CD4-positive, alpha-beta T cell treated with Interleukin-10 for 1 hour (primary cell): ENCODE results near the gene BMP6.

Experiments used
- DNase-seq: peaks from one replicate; pipeline ENCODE4 v3.0.0-alpha.2; 2020

The BMP6 gene

GRCh38 chr6:7749478-7749877 is 23.6 kb downstream of the BMP6 start:
- no peak for DNase-seq

GRCh38 chr6:7750197-7750596 is 24.3 kb downstream of the BMP6 start:
- no peak for DNase-seq

GRCh38 chr6:7758456-7758855 is 32.6 kb downstream of the BMP6 start:
- DNase-seq = no peak

- no peak for DNase-seq
These were observed 33.4 kb downstream of the BMP6 start for GRCh38 chr6:7759320-7759719.

- DNase-seq = no peak
These were observed 35.2 kb downstream of the BMP6 start for GRCh38 chr6:7761051-7761450.

GRCh38 chr6:7762760-7763159 is 36.9 kb downstream of the BMP6 start:
- no peak for DNase-seq

- DNase-seq = no peak
These were observed 38.0 kb downstream of the BMP6 start for GRCh38 chr6:7763881-7764280.

- DNase-seq = no peak
These were observed 39.9 kb downstream of the BMP6 start for GRCh38 chr6:7765575-7766325.

- no peak for DNase-seq
These were observed 43.8 kb downstream of the BMP6 start for GRCh38 chr6:7769702-7770101.

GRCh38 chr6:7770111-7770510 is 44.2 kb downstream of the BMP6 start:
- DNase-seq = no peak

- no peak for DNase-seq
These were observed 44.7 kb downstream of the BMP6 start for GRCh38 chr6:7770601-7771000.

GRCh38 chr6:7773322-7773721 is 47.4 kb downstream of the BMP6 start:
- DNase-seq = no peak

GRCh38 chr6:7773914-7774313 is 48.0 kb downstream of the BMP6 start:
- no peak for DNase-seq

GRCh38 chr6:7776509-7776908 is 50.6 kb downstream of the BMP6 start:
- no peak for DNase-seq

- no peak for DNase-seq
These were observed 51.2 kb downstream of the BMP6 start for GRCh38 chr6:7777074-7777473.

GRCh38 chr6:7781240-7781639 is 55.3 kb downstream of the BMP6 start:
- no peak for DNase-seq

GRCh38 chr6:7784248-7784647 is 58.3 kb downstream of the BMP6 start:
- no peak for DNase-seq

GRCh38 chr6:7784706-7785105 is 58.8 kb downstream of the BMP6 start:
- no peak for DNase-seq

GRCh38 chr6:7785243-7786035 is 59.5 kb downstream of the BMP6 start:
- DNase-seq = no peak

GRCh38 chr6:7786214-7786661 is 60.3 kb downstream of the BMP6 start:
- DNase-seq = no peak

GRCh38 chr6:7787137-7787608 is 61.3 kb downstream of the BMP6 start:
- no peak for DNase-seq

- no peak for DNase-seq
These were observed 61.8 kb downstream of the BMP6 start for GRCh38 chr6:7787731-7788130.

- no peak for DNase-seq
These were observed 68.6 kb downstream of the BMP6 start for GRCh38 chr6:7794509-7794908.

GRCh38 chr6:7797386-7797785 is 71.5 kb downstream of the BMP6 start:
- DNase-seq = no peak
